ENCODE data around the gene GAB1. TPM values are rescaled to one million over a fixed set of nuclear protein-coding genes. Genes with fewer than 3 reads are reported as not detected.

GAB1 gene
- total RNA-seq, 4 donors from 2014 or later: 102 to 129 (median 118) TPM

DNA sequence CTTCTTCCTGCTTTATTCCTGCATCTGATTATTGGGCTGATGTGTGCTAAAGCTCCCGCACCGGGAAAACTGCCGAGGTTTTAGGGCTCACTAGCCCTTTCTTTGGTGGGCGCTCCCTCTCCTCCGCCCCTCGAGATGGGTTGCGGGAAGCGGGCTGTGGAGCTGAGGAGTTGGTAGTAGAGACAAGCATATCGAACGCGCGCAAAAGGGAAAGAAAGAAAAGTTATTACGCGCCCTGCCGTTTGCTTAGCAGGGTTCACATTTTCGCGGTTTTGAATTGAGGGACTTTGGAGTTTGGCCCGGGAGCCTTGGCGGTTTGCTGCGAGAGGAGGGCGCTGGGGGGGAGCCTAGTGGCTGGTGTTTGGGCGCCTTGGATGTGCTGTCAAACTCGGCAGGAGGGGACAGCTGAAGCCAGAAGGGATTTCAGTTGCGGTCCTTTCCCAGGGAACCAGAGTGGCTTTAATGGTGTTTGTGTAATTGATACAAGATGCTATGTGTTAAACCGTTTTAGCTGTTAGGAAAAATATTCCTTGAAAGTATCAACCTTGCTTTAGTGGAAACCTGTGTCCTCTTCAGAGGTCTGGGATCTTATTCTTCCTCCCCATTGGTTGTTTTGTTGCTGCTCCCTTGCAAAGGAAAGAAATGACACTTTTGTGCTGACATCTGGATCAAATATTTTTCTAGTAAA lies 1.1 kb downstream of the GAB1 start:
- TF ChIP-seq, protein P1, sequence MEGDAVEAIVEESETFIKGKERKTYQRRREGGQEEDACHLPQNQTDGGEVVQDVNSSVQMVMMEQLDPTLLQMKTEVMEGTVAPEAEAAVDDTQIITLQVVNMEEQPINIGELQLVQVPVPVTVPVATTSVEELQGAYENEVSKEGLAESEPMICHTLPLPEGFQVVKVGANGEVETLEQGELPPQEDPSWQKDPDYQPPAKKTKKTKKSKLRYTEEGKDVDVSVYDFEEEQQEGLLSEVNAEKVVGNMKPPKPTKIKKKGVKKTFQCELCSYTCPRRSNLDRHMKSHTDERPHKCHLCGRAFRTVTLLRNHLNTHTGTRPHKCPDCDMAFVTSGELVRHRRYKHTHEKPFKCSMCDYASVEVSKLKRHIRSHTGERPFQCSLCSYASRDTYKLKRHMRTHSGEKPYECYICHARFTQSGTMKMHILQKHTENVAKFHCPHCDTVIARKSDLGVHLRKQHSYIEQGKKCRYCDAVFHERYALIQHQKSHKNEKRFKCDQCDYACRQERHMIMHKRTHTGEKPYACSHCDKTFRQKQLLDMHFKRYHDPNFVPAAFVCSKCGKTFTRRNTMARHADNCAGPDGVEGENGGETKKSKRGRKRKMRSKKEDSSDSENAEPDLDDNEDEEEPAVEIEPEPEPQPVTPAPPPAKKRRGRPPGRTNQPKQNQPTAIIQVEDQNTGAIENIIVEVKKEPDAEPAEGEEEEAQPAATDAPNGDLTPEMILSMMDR (IDR thresholded peaks at IDR 0.05): peak in 2 of 4 experiments; percentile 18 to 44
- TF ChIP-seq EP300 (IDR thresholded peaks at IDR 0.05) (no peak), POLR2AphosphoS5 (IDR thresholded peaks at IDR 0.05) (peak; percentile 40)
- Histone ChIP-seq H3K36me3 (no peaks in the 10 kb centered on the region), H3K4me3 (peak overlapping the region; percentile 89 to 93), H3K9me3 (no peaks in the 10 kb centered on the region), H3K27ac (peak overlapping the region in 3 of 4 donors; percentile 90 to 99 (median 91)), H3K4me1 (peaks cover 2 to 12% (median 11%) of the 10 kb centered on the region in 3 donors), H3K27me3 (no peaks in the 10 kb centered on the region)
- WGBS, 2 donors (ENCODE audit: low coverage in 1 of 2): 0% methylated on average over 6 to 12 of the region's 25 CpGs
- no peak for ATAC-seq

- H3K36me3 ChIP-seq: no peaks in the 10 kb centered on the region
- no peaks in the 10 kb centered on the region for H3K9me3 ChIP-seq
- whole genome bisulfite sequencing, 2 donors (ENCODE audit: low coverage in 1 of 2): 5 to 12% methylated on average over 5 of the region's 5 CpGs
- peak overlapping the region in 3 of 4 donors; percentile 10 to 99 (median 90) for H3K27ac ChIP-seq
- H3K27me3 ChIP-seq: no peaks in the 10 kb centered on the region
- peaks cover 8 to 16% (median 12%) of the 10 kb centered on the region in 3 donors for H3K4me1 ChIP-seq
- ATAC-seq: no peak
- no peak for TF ChIP-seq POLR2AphosphoS5 (IDR thresholded peaks at IDR 0.05)
- TF ChIP-seq POLR2A (IDR thresholded peaks at IDR 0.05): no peak
- no peak for TF ChIP-seq EP300 (IDR thresholded peaks at IDR 0.05)
- TF ChIP-seq, protein P1 (IDR thresholded peaks at IDR 0.05): no peak
- H3K4me3 ChIP-seq: peak overlapping the region; percentile 89 to 93
These were observed 1.6 kb downstream of the GAB1 start for GRCh38 chr4:143338313-143338712.

DNA sequence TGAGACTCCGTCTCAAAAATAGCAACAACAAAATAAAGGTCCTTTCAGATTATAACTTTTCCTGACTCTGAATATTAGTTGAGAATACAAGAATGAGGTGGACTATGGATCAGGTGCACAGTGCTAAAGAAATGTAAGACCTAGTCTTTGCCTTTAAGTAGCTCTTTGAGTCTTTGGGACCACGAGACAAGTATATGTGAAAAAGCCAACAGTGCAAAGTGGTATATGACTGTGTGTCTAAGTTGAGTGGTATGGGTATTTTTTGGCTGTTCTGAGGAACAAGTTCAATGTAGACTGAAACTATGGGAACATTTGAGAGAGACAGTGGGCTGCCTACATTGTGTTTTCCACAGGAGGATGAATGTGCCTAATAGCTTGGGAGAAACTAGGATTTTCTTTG lies 2.8 kb downstream of the GAB1 start:
- no peaks in the 10 kb centered on the region for H3K27me3 ChIP-seq
- H3K36me3 ChIP-seq: no peaks in the 10 kb centered on the region
- WGBS, 2 donors (ENCODE audit: low coverage in 1 of 2): 34 to 35% methylated on average over 2 of the region's 2 CpGs
- H3K4me1 ChIP-seq: peaks cover 11 to 25% (median 12%) of the 10 kb centered on the region in 3 donors
- no peaks in the 10 kb centered on the region for H3K9me3 ChIP-seq
- ATAC-seq: no peak
- H3K4me3 ChIP-seq: peak overlapping the region; percentile 10 to 89
- no peak for TF ChIP-seq POLR2A (IDR thresholded peaks at IDR 0.05)
- no peak for TF ChIP-seq POLR2AphosphoS5 (IDR thresholded peaks at IDR 0.05)
- TF ChIP-seq EP300 (IDR thresholded peaks at IDR 0.05): no peak
- TF ChIP-seq, protein P1 (IDR thresholded peaks at IDR 0.05): no peak
- peak overlapping the region in 2 of 4 donors; percentile 11 to 99 for H3K27ac ChIP-seq

DNA sequence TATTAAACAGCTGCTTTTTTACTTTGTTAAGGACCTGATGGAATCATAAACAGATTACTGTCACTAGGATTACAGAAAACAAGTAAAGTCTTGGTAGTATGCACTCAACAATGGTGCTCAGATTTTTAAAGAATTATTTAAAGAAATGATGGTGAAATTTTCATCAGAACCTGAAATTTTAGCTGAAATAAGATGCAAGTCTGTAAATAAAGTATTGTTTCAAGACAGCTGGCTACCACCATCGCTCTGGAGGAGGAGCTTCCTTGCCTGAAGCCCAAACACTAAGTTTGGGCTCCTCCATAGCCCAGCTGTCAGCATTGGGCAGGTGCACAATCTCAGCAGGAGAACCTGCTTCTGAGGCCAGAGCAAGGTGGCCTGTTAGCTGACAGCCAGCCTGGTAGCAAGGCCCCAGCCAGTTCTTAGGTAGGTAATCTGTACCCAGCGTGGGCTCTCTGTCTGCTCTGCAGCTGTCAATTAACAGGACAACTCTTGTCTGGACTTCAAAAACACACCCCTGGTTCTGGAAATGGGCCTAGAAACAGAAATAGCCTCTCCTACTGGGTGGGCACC lies 4.6 kb downstream of the GAB1 start:
- Histone ChIP-seq H3K36me3 (no peaks in the 10 kb centered on the region), H3K27me3 (no peaks in the 10 kb centered on the region), H3K9me3 (no peaks in the 10 kb centered on the region), H3K27ac (peak overlapping the region in 2 of 4 donors; percentile 47 to 52), H3K4me1 (peaks cover 0 to 37% (median 20%) of the 10 kb centered on the region in 3 donors), H3K4me3 (no peak overlapping the region)
- no peak for ATAC-seq
- TF ChIP-seq EP300 (IDR thresholded peaks at IDR 0.05) (no peak), POLR2A (IDR thresholded peaks at IDR 0.05) (no peak), POLR2AphosphoS5 (IDR thresholded peaks at IDR 0.05) (no peak)
- TF ChIP-seq, protein P1 (IDR thresholded peaks at IDR 0.05): no peak
- 44% methylated on average over 1 of the region's 2 CpGs; no CpG with 5 or more reads in 1 of the 2 donors for WGBS, 2 donors (ENCODE audit: low coverage in 1 of 2)
